Activated naive CD8-positive, alpha-beta T cell treated with anti-CD3 and anti-CD28 coated beads, Interleukin-2, amount 50 U/mL, for 16 hours (primary cell): ENCODE results near the gene EMC1.
"Not testable (repeated sequence)": the region's sequence is repeated elsewhere in the genome, so short reads cannot be mapped to it uniquely, and the experiment has no call there.

Source experiments
- DNase-seq: peaks from one replicate; pipeline ENCODE4 v3.0.0-alpha.2; 2020; ENCODE audit warnings: low read depth, low spot score

EMC1 gene

GRCh38 chr1:19251305-19252196, at the start of gene EMC1, which contains the start of gene MRTO4:
Gene EMC1 (minus strand): TSS chr1:19251524. CDS start chr1:19251509, 15 bp downstream.
Gene MRTO4 (plus strand): TSS chr1:19251805. CDS start chr1:19251836, 31 bp downstream.
- peak; percentile 85 for DNase-seq

- no peak for DNase-seq
These were observed 48.9 kb upstream of the EMC1 start for GRCh38 chr1:19300211-19300610.

GRCh38 chr1:19294638-19295037, 43.3 kb upstream of the EMC1 start:
- no peak for DNase-seq

GRCh38 chr1:19289244-19289643, 37.9 kb upstream of the EMC1 start:
- DNase-seq = no peak

- DNase-seq = peak; percentile 19
These were observed 37.3 kb upstream of the EMC1 start, which contains the start of gene AKR7A3 for GRCh38 chr1:19288324-19289241. Gene AKR7A3 (minus strand): TSS chr1:19288770. CDS start chr1:19288709, 61 bp downstream.

GRCh38 chr1:19287436-19288185, 36.3 kb upstream of the EMC1 start:
- DNase-seq = no peak

- not testable (repeated sequence) for DNase-seq
These were observed 34.5 kb upstream of the EMC1 start for GRCh38 chr1:19285807-19286206.

- DNase-seq = not testable (repeated sequence)
These were observed 34.0 kb upstream of the EMC1 start for GRCh38 chr1:19285366-19285765.

GRCh38 chr1:19284881-19285280, 33.6 kb upstream of the EMC1 start:
- DNase-seq = no peak

GRCh38 chr1:19283891-19284290, 32.6 kb upstream of the EMC1 start:
- DNase-seq = no peak

- no peak for DNase-seq
These were observed 23.3 kb upstream of the EMC1 start for GRCh38 chr1:19274636-19275035.

GRCh38 chr1:19273844-19274531, 22.7 kb upstream of the EMC1 start:
- not testable (repeated sequence) for DNase-seq

GRCh38 chr1:19273106-19273843, 22.0 kb upstream of the EMC1 start:
- DNase-seq = no peak

- no peak for DNase-seq
These were observed 20.7 kb upstream of the EMC1 start for GRCh38 chr1:19272064-19272463.

- DNase-seq = not testable (repeated sequence)
These were observed 19.0 kb upstream of the EMC1 start for GRCh38 chr1:19270343-19270730.

- not testable (repeated sequence) for DNase-seq
These were observed 18.4 kb upstream of the EMC1 start for GRCh38 chr1:19269427-19270342.

- no peak for DNase-seq
These were observed 17.1 kb upstream of the EMC1 start for GRCh38 chr1:19268445-19268844.

- no peak for DNase-seq
These were observed 11.4 kb upstream of the EMC1 start for GRCh38 chr1:19262744-19263143.

GRCh38 chr1:19262047-19262446, 10.7 kb upstream of the EMC1 start:
- no peak for DNase-seq
